Hematopoietic multipotent progenitor cell (in vitro differentiated cells): Measurements from ENCODE around the gene ADAMTS17. TPM values are rescaled to one million over a fixed set of nuclear protein-coding genes. Genes with fewer than 3 reads are reported as not detected.

ENCODE experiments used
- DNase-seq, 3 donors: peaks; one replicate each; pipeline ENCODE4 v3.0.0-alpha.2; 2011 to 2015; ENCODE audit warnings: low read depth in 2 of 3, low spot score in 2 of 3
- total RNA-seq: library from RNA; depleted of rRNA; stranded (reverse); fragments of >200 nt; gene quantifications from one replicate; pipeline ENCODE4 v1.2.3, GENCODE V29; 2012

ADAMTS17 gene
- total RNA-seq, 1 donor, result under 0.01 TPM

GRCh38 chr15:100187677-100188076 lies 154.1 kb downstream of the ADAMTS17 start:
- no peak for DNase-seq

DNA sequence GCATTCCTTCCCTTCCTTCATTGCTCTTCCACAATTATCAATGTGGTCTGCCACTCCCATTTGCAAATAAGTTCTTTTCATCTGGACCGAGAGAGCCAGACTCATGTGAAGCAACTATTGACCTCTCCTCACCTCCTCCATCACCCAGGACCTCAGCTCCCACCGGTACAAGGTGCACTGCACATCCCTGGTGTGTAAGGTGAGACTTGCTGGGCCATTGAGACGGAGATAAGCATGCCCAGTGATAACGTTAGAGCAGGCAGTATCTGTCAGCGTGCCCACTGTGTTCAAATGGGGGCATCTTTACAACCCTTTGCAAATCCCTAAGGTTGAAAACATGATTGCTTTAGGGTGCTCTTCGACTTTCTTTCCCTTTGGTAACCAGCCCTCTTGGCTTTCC lies 154.8 kb downstream of the ADAMTS17 start:
- no peak for DNase-seq

GRCh38 chr15:100186366-100186765 lies 155.4 kb downstream of the ADAMTS17 start:
- no peak for DNase-seq

DNA sequence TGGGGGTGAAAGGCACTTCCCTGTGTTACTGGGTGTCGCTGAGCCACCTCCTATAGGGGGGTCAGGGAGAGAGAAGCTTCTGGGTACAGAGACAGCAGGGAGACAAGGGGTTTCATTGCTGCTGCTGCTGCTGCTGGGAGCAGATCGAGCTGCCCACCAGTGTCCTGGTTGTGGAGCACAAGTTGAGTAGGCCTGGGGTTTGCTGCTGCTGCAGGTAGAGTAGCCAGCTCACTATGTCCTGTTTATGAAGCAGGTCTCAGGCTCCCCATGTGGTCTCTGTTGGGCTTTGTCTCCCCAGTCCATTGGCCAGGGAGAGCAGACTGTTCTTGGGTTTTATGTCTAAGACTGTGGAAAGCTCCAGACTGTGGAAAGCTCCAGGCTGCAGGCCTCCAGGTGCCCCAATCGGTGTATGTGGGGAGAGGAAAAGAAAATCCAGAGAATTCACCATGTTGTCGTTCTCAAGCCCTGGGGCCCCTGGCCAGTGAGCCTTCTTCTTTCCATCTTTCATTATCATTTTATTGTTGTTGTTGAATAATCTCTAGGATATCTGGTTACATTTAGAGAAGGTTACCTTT lies 157.8 kb downstream of the ADAMTS17 start:
- DNase-seq, result no peak

DNA sequence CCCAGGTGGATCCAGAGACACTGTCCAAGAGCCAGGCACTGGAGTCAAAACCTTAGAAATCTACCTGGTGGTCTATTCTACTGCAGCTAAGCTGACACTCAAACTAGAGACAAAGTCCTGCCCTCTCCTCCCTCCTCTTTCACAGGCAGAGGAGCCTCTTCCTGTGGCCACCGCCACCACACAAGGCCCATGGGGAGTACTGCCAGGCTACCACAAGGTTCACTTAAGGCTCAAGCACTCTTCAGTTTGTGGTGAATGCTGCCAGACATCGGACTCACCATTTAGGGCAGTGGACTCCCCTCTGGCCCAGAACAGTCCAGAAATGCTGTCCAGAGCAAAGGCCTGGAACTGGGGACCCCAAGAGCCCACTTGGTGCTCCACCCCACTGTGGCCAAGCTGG lies 160.9 kb downstream of the ADAMTS17 start:
- DNase-seq, result no peak

DNA sequence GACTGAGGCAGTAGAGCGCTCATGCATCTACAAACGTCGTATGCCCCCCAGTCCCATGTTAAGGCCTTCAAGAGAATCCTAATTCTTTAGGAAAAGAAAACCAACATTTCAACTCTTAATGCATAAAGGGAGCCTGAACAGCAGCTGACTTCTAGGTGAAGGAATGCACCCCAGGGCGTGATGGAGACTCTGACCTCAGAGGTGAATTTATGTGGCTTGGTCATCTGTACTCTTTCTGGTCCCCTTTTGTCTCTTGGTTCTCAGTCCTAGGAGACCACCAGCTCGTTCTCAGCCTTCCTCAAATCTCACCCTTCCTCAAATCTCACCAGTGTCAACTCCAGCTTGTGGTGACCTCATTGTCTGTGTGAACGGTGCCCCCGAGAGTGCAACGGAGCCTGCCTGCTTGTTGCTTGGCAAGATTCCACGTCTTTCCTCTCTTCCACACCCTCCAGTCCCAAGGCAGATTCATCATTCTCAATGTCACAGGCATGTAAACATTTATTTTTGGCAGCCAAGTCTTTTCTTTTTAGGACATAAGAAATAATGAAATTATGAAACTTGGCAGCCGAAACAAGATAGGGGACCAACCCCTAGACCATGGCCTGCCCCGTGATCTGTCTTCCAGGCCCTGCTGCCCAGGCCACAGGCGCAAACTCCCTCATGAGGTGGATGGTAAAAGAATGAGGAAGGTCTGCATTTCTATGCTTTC lies 166.2 kb downstream of the ADAMTS17 start:
- DNase-seq, result no peak

DNA sequence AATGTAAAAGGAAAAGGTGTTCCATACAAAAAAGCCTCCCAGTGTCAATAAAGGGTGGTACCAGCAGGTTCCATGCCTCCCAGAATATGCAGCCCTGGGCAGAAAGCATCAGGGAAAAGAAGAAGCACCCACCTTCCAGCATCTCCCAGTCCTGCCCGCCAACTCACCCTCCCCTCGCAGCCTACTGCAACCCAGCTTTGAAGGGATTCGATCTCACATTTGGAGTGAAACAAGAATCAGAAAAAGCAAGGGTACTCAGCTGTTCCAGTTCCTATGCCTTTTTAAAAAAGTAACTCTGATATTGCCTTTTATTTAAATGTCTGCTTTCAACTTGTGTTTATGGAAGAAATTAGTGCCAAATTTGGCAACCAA lies 166.9 kb downstream of the ADAMTS17 start:
- DNase-seq, result no peak

DNA sequence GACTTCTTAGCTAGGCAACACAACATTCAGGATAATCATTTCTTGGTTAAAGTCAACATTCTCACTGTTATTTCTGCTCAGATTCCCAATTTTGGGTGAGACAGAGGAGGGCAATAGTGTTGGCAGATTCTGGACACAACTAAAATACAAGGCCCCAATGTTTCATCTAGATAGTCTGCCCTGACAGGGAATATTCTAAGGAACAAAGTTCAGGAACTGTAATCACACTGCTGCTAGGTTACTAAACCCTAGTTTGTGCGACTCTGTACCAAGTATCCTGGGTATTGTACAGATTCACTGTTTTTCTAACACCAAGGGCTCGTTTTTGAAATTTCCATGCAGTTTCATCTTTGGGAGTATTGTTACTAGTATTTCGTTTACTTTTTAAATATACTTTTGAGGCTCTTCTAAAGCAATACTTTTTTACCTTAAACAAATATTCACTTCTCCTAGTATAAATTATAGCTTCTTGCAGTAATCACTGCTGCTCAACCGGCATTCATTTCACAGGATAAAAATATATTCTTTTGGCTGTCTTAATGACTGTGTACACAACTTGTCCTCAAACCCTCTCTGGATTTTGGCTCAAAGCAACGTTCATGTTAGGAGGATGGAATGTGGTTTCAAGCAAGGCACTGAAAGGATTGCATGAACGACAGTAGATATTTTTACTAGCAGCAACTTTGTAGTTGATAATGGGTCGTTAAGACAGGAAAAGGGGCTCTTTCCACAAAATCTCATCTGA lies 167.4 kb downstream of the ADAMTS17 start:
- DNase-seq, result no peak

DNA sequence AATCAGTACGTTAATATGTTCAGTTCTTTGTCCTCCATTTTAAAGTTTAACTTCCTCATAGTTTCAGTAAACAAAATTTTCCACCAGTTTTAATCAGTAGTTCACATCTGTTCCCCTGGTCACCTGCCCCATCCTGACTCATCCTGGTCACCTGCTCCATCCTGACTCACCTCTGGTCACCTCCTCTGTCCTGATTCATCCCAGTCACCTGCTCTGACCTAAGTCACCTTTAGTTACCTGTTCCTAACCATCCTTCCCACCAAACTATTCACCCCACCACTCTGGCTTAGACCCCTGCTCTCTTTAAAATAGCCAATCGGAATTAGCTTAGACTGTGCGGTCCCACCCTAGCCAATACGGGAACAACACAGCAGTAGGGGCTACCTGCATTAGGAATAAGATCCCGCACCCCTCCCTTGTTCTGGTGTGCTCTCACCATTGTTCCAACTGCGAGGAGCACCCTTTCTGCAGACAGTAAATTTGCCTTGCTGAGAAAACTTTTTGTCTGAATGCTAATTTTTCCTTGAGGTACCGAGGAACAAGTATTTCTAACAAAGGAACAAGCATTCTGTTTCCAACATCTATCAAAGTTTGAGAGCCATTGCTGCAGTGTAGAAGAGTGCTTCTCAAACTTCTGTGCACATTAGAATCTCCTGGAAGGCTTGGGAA lies 169.3 kb downstream of the ADAMTS17 start:
- DNase-seq, result no peak

DNA sequence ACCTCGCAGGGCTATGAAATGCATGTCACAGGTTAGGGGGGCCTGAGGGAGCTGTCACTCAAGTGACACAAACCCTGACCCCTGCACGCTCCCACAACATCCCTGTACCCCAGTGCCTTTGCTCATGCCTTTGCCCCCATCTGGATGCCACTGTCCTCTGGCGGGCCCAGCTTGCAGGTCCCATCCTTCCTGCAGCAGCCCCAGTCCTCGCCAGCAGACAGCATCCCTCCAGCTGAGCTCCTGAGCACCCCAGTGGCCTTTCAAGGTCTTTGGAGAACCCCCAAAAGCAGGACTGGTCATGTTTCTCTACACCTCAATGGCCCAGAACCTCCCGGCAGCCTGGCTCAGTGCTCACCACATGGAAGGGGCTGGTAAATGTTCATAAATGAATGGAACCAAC lies 170.4 kb downstream of the ADAMTS17 start:
- DNase-seq, result no peak

DNA sequence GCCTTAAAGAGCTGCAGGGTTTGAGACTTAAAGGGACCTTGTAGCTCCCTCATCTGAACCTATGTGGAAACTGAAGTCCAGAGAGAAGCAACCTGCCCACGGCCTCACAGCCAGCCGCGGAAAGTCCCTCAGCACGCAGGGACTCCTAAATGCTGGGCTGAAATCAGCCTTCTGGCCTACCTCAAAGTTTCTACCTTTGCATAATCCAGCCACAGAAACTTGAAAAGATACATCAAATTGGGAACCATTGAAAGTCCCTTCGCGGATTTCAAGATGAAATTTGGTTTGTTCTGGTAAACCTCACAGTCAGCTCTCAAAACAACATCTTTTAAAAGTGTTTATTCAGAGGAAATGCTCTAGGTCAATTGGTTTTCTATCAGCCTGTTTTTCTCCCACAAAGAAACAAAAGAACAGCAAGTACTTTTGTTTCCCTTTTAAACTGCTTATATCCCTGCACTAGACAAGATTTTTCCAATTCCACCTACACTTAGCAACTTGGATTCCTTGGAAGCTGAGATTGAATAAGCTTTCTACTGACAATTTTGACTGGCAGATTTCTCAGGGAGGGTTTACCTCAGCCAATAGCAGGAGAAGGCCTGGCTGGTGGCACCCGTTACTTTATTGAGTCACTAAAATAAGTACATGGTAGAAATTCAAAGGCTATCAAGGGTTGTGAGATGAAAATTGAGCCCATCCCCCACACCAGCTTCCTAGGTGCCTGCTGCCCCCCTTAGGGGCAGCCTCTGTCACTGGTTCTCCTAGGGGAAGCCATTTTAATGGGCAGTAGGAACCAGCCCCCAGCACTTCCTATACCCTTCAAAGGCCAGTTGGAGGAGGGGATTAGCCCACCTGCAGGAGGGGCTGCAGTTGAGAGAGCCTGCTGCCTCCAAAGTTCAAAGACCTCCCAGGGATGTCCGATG lies 171.2 kb downstream of the ADAMTS17 start:
- DNase-seq, result no peak

GRCh38 chr15:100169615-100170290 lies 172.0 kb downstream of the ADAMTS17 start:
- DNase-seq, result no peak

DNA sequence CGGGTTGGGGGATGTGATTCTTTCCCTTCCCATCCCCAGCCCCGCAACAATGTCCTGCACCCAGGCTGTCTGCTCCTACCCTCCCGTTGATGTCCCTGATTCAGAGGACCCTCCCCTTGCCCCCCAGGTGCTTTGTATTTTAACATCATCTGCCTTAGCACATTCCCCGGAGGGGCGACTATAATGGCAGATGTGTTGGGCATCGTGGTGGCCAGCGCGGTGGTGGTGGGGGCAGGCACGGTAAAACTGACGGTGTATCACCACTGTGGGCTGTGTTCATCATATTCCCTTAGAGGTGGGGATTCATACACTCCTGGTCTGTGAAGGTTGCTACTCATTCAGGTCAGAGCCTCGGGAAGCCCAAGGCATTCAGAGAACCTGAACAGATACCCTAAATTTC lies 173.0 kb downstream of the ADAMTS17 start:
- no peak for DNase-seq

DNA sequence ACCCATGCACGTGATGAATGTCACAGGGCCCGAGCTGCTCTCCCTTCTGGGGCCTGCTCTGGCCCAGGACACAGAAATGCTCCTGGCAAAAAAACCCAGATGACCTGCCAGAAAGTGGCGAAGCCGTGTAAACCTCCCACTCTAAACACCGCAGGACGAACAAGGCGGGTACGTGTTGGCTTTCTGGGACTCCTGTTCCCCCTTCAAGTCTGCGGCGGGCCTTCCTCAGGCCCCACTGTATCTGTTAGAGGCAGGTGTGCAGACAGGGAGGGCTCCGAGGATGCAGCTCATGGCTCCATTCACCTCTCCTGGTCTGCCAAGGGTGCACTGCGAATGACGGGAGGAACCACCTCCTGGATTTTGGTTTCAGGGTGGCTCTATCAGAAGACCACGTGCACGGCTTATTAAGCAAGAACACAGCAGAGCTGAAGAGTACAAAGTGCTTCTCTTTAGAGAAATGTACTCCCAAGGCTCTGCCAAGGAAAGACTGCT lies 173.8 kb downstream of the ADAMTS17 start:
- no peak for DNase-seq

- no peak for DNase-seq
These were observed 175.5 kb downstream of the ADAMTS17 start for GRCh38 chr15:100166313-100166712.

- DNase-seq, result no peak
These were observed 177.8 kb downstream of the ADAMTS17 start for GRCh38 chr15:100163961-100164360.

DNA sequence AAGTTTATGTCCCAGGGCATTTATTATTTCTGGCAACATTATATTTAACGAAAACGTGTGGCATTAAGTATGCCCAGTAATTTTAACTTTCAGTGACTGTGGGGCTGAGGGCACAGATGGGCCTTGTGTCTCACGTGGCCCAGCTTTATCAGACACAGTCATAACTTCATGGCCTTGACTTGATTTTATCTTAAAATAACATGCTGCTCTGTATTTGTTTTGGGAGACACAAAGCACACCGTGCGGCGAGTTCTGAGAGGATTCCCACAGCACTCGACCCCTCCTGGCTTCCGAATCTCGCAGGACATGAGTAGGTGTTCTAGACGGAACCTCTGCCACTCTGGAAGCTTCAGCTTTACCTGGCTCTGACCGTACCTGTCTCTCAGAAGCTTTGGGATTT lies 180.8 kb downstream of the ADAMTS17 start:
- no peak for DNase-seq

- DNase-seq, result no peak
These were observed 182.3 kb downstream of the ADAMTS17 start for GRCh38 chr15:100159436-100159835.

GRCh38 chr15:100158356-100158755 lies 183.4 kb downstream of the ADAMTS17 start:
- DNase-seq, result no peak

GRCh38 chr15:100156201-100156600 lies 185.6 kb downstream of the ADAMTS17 start:
- DNase-seq, result no peak
